ENCODE data around the gene HAS3.

HAS3 gene

GRCh38 chr16:69109486-69110270, 4.2 kb downstream of the HAS3 start:
- Histone ChIP-seq H3K27me3 (ENCODE audit: insufficient read depth, poor library complexity, severe bottlenecking) (peaks cover 6% of the 10 kb centered on the region), H3K27ac (replicated peaks) (no peak overlapping the region), H3K4me3 (replicated peaks; ENCODE audit: insufficient read depth, low read length) (no peak overlapping the region)
- no peak for DNase-seq (ENCODE audit: low read depth in 1 of 2, low spot score in 1 of 2)
- TF ChIP-seq SPI1 (IDR thresholded peaks at IDR 0.05; ENCODE audit: borderline replicate concordance, low read depth): no peak

- no peak for DNase-seq (ENCODE audit: low read depth in 1 of 2, low spot score in 1 of 2)
- Histone ChIP-seq H3K27ac (replicated peaks) (no peak overlapping the region), H3K4me3 (replicated peaks; ENCODE audit: insufficient read depth, low read length) (no peak overlapping the region), H3K27me3 (ENCODE audit: insufficient read depth, poor library complexity, severe bottlenecking) (peaks cover 6% of the 10 kb centered on the region)
- TF ChIP-seq REST (IDR thresholded peaks at IDR 0.05; ENCODE audit: insufficient replicate concordance, low read depth) (no peak), GABPA (IDR thresholded peaks at IDR 0.05; ENCODE audit: low read depth) (no peak), POLR2AphosphoS5 (IDR thresholded peaks at IDR 0.05; ENCODE audit: low read depth) (no peak), SPI1 (IDR thresholded peaks at IDR 0.05; ENCODE audit: borderline replicate concordance, low read depth) (no peak), CTCF (IDR thresholded peaks at IDR 0.05; ENCODE audit: insufficient read depth, low read length) (no peak)
These were observed 5.0 kb downstream of the HAS3 start for GRCh38 chr16:69110406-69110805.

GRCh38 chr16:69111216-69111875, 5.9 kb downstream of the HAS3 start:
- TF ChIP-seq SPI1 (IDR thresholded peaks at IDR 0.05; ENCODE audit: borderline replicate concordance, low read depth) (no peak), CTCF (IDR thresholded peaks at IDR 0.05; ENCODE audit: insufficient read depth, low read length) (no peak), REST (IDR thresholded peaks at IDR 0.05; ENCODE audit: insufficient replicate concordance, low read depth) (no peak), POLR2AphosphoS5 (IDR thresholded peaks at IDR 0.05; ENCODE audit: low read depth) (no peak), GABPA (IDR thresholded peaks at IDR 0.05; ENCODE audit: low read depth) (no peak)
- H3K4me3 ChIP-seq (replicated peaks; ENCODE audit: insufficient read depth, low read length): no peak overlapping the region
- H3K27me3 ChIP-seq (ENCODE audit: insufficient read depth, poor library complexity, severe bottlenecking): peaks cover 6% of the 10 kb centered on the region
- no peak overlapping the region for H3K27ac ChIP-seq (replicated peaks)
- no peak for DNase-seq (ENCODE audit: low read depth in 1 of 2, low spot score in 1 of 2)

- H3K4me3 ChIP-seq (replicated peaks; ENCODE audit: insufficient read depth, low read length): no peak overlapping the region
- H3K27me3 ChIP-seq (ENCODE audit: insufficient read depth, poor library complexity, severe bottlenecking): peaks cover 6% of the 10 kb centered on the region
- DNase-seq (ENCODE audit: low read depth in 1 of 2, low spot score in 1 of 2): no peak
- no peak overlapping the region for H3K27ac ChIP-seq (replicated peaks)
- TF ChIP-seq SPI1 (IDR thresholded peaks at IDR 0.05; ENCODE audit: borderline replicate concordance, low read depth) (no peak), CTCF (IDR thresholded peaks at IDR 0.05; ENCODE audit: insufficient read depth, low read length) (no peak), POLR2AphosphoS5 (IDR thresholded peaks at IDR 0.05; ENCODE audit: low read depth) (no peak), REST (IDR thresholded peaks at IDR 0.05; ENCODE audit: insufficient replicate concordance, low read depth) (no peak), GABPA (IDR thresholded peaks at IDR 0.05; ENCODE audit: low read depth) (no peak)
These were observed 6.4 kb downstream of the HAS3 start for GRCh38 chr16:69111876-69112230.
